ENCODE data around the gene URM1.

DNA sequence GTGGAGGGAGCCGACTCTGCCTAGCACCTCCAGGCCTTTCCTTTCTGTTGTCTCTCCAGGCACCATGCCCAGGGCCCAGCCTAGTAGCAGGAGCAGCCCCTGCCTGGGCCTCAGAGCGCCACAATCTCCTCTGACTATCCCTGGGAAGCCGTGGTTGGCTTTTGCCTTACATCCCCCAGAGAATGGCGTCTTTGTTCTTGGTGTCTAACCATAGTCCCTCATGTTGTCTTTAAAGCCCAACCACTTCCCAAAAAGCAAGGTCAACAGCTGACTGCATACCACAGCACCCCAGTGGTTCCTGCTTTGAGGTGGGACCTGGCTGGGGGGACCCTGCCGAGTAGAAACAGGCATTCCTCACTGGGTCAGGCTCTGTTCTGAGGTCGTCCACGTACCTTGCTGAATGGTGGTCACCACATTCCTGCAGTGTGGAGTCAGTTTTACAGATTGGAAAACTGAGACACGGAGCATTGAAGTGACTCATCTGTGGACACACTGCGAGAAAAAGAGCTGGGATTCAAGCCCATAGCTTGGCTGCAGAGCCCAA, 35.7 kb downstream of the URM1 start:
- no peak for TF ChIP-seq TCF12 (IDR thresholded peaks at IDR 0.05; ENCODE audit: low read depth)
- TF ChIP-seq, protein P1, sequence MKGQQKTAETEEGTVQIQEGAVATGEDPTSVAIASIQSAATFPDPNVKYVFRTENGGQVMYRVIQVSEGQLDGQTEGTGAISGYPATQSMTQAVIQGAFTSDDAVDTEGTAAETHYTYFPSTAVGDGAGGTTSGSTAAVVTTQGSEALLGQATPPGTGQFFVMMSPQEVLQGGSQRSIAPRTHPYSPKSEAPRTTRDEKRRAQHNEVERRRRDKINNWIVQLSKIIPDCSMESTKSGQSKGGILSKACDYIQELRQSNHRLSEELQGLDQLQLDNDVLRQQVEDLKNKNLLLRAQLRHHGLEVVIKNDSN (IDR thresholded peaks at IDR 0.05), result no peak
